GM12892 (cell line): ENCODE measurements around the gene DSTYK.

ENCODE experiments used
- POLR2A ChIP-seq: IDR thresholded peaks from 2 replicates; pipeline ENCODE4 v1.6.1; 2011; ENCODE audit warnings: low read depth, low read length, control low read depth
- POLR2AphosphoS5 ChIP-seq: IDR thresholded peaks from 2 replicates; pipeline ENCODE4 v1.6.1; 2011; ENCODE audit warnings: low read depth, low read length, control low read depth

GRCh38 chr1:205237526-205238484 lies 26.3 kb upstream of the DSTYK start:
- TF ChIP-seq POLR2A (no peak), POLR2AphosphoS5 (no peak)
